ES-I3 (cell line): ENCODE measurements around the gene PSMC3.

Experiments used
- H3K36me3 ChIP-seq: 2 replicates; pipeline ENCODE4 v1.6.1; 2013; ENCODE audit warnings: mild to moderate bottlenecking, low read length, control low read depth, moderate library complexity; ENCODE audit not compliant: insufficient read depth
- H3K4me1 ChIP-seq: 2 replicates; pipeline ENCODE4 v1.6.1; 2013; ENCODE audit warnings: mild to moderate bottlenecking, control low read depth, low read length; ENCODE audit not compliant: insufficient read depth
- H3K9ac ChIP-seq: 2 replicates; pipeline ENCODE4 v1.6.1; 2013; ENCODE audit warnings: low read depth, mild to moderate bottlenecking, low read length, moderate library complexity
- H3K9me3 ChIP-seq: 2 replicates; pipeline ENCODE4 v1.6.1; 2013; ENCODE audit warnings: mild to moderate bottlenecking, low read length, moderate library complexity; ENCODE audit not compliant: control insufficient read depth, insufficient read depth

The PSMC3 gene

DNA sequence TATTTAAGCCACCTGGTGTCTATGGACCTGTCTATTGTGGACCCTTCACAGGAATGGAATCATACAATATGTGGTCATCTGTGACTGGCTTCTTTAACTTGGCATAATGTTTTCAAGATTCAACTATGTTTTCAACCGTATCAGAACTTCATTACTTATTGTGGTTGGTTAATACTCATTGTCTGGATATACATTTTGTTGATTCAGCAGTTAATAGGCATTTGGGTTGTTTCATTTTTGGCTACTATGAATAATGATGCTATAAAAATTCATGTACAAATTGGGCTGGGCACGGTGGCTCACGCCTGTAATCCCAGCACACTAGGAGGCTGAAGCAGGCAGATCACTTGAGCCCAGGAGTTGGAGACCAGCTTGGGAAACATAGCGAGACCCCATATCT lies 25.2 kb upstream of the PSMC3 start:
- no peaks in the 10 kb centered on the region; the same call in 1 of the 2 replicates for H3K4me1 ChIP-seq
- H3K36me3 ChIP-seq: peaks cover 5% of the 10 kb centered on the region; the same call in 1 of the 2 replicates
- no peaks in the 10 kb centered on the region; the same call in 1 of the 2 replicates for H3K9me3 ChIP-seq
- H3K9ac ChIP-seq: no peak overlapping the region

DNA sequence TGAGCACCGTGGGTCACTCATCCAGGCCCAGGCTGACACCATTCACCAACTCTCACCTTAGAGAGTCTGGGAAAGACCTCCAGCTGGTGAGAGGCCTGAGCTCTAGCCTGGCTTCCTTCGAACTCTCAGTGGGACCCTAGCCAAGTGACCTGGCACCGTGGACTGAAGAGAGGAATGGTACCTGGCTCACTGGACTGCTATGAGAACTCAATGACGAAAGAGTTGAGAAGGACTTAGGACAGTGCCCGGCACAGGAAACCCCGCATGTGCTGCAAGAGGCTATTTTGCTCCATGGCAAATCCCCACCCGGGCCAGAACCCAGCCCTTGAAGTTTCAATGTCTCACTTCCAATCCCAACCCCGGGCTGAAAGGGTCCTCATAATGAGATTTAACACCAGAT lies 23.3 kb upstream of the PSMC3 start:
- no peak overlapping the region for H3K9ac ChIP-seq
- peaks cover 5% of the 10 kb centered on the region; the same call in 1 of the 2 replicates for H3K36me3 ChIP-seq
- no peaks in the 10 kb centered on the region; the same call in 1 of the 2 replicates for H3K4me1 ChIP-seq
- no peaks in the 10 kb centered on the region; the same call in 1 of the 2 replicates for H3K9me3 ChIP-seq

DNA sequence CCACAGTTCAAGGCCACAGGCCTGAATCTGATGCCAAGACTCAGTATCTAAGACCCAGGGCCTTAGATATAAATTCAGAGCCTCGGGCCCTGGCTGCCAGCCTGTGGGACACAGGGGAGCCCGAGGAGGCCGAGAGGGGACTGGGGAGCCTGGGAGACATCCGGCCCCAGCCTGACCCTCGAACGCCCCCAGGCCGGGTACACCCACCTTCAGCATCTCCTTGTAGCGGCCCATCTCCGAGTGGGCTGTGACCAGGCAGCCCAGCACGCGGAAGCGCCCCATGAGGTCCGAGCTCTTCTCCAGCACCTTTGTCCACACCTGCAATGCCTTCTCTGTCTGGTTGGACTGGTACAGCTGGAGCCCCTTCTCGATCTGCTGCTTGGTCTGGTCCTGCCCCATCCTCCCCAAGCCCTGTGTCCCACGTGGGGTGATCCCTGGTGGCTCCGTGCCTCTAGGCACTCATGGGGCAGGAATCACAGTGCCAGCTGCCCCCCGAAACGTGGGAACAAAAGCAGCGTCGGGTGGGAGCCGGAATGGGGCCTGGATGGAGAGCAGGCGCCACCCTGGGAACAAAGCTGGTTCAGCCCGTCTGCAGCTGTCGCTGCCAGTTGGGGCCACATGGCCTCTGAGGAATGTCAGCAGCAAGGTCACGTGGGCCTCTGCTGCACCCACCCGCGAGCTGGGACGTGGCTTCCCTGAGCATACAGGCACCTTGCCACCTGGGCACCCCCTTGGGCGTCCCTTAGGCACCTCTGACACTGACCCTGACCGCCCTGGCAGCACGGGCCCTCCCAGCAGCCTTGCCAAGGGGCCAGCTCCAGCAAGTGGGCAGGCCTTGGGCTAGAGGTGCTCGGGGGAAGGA lies 22.6 kb upstream of the PSMC3 start, which contains the start of gene RAPSN:
Gene RAPSN (minus strand): TSS at position 571 of the 862 bp plus-strand sequence. CDS start 172 bp downstream, at position 399.
- H3K9me3 ChIP-seq: no peaks in the 10 kb centered on the region; the same call in 1 of the 2 replicates
- no peak within 1 kb of the TSS for H3K9ac ChIP-seq
- H3K4me1 ChIP-seq: no peaks in the 10 kb centered on the region
- peaks cover 4% of the 10 kb centered on the region; the same call in 1 of the 2 replicates for H3K36me3 ChIP-seq

DNA sequence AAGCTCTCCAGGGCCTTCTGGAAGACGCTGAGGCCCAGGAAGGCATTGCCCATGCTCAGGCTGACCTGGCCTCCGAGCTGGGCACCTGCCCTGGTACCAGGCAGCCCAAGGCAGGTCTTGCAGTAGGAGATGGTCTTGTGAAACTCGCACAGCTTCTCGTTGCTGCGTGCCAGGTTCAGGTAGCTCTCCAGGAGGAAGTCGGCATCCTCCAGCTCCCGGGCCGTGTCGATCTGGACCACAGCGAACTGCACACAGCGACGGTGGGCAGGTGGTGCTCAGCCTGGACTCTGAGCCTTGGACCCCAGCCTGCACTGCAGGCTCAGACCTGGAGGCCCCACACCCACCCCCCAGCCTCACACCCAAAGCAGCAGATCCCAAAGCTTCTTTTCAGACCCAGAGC lies 21.7 kb upstream of the PSMC3 start:
- H3K9me3 ChIP-seq: no peaks in the 10 kb centered on the region; the same call in 1 of the 2 replicates
- no peak overlapping the region for H3K9ac ChIP-seq
- H3K4me1 ChIP-seq: no peaks in the 10 kb centered on the region
- no peaks in the 10 kb centered on the region for H3K36me3 ChIP-seq

DNA sequence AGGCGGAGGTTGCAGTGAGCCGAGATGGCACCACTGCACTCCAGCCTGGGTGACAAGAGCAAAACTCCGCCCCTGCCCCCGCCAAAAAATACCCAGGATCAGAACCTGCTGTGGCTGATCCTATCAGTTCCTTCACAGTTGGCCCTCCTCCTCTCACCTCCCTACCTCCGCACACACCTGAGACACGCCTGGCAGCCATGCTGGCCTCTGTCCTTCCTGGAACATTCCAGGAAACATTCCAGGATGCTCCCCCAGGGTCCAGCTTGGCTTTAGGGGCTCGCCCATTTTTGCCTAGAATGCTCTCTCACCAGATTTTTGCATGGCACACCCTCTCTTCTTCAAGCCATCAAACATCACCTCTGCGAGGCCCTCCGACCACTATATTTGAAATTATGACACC lies 20.6 kb upstream of the PSMC3 start:
- Histone ChIP-seq H3K36me3 (no peaks in the 10 kb centered on the region), H3K9ac (no peak overlapping the region), H3K9me3 (no peaks in the 10 kb centered on the region; the same call in 1 of the 2 replicates)

DNA sequence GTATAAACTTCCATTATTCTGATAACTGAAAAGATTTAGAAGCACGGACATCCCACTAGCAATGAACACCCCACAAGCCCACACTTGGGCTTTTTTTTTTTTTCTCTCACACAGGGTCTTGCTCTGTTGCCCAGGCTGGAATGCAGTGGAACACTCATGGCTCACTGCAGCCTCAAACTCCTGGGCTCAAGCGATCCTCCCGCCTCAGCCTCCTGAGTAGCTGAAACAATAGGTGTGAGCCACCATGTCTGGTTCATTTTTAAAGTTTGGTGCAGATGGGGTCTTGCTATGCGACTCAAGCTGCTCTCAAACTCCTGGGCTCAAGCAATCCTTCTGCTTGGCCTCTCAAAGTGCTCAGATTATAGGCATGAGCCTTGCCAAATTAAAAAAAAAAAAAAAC lies 19.6 kb upstream of the PSMC3 start:
- no peaks in the 10 kb centered on the region for H3K36me3 ChIP-seq
- H3K9ac ChIP-seq: no peak overlapping the region
- H3K9me3 ChIP-seq: no peaks in the 10 kb centered on the region
- H3K4me1 ChIP-seq: no peaks in the 10 kb centered on the region

More for the DNA sequence above, 20.6 kb upstream of the PSMC3 start:
- H3K4me1 ChIP-seq: no peaks in the 10 kb centered on the region

DNA sequence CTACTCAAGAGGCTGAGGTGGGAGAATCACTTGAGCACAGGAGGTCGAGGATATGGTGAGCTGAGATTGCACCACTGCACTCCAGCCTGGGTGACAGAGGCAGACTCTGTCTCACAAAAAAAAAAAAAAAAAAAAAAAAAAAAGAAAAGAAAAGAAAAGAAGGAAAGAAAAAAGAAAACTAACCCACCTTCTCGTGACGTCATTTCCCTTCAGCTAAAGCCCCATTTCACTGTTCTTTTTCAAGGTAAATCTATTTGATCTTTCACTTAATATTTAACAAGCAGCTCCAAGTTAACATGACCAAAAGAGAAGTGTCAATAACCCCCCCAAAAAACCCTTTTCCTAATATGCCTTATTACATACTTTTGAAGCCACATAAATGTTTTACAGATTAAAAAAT lies 17.6 kb upstream of the PSMC3 start:
- H3K9me3 ChIP-seq: no peaks in the 10 kb centered on the region
- no peaks in the 10 kb centered on the region for H3K4me1 ChIP-seq
- no peak overlapping the region for H3K9ac ChIP-seq
- no peaks in the 10 kb centered on the region for H3K36me3 ChIP-seq

DNA sequence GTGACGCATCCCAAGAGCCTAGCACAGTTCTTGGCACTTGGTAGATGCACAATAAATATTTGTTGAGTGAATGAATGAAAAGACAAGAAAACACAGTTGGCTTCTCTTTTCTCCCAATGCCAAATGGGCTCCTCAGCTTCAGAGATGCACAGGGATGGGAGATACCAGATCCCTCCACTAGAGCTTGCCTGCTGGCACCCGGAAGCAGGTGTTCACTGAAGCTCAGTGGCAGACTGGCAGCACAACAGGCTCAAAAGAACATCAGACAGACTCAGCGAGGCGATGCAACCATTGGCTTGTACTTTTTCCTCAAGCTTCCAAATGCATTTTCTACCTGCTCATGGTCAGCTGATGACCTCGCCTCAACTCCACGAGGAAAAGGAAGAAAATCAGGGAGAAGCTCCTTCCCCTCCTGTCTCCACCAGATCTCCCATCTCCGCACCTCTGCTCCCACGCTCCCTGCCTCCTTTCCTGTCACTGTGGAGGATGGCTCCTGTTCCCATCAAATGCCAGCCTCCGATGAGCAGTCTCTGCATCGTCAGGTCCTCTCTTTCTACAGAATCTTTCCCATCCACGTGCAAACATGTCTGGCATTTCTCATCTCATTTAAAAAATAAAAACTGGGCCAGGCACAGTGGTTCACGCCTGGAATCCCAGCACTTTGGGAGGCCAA lies 16.9 kb upstream of the PSMC3 start:
- H3K9me3 ChIP-seq: no peaks in the 10 kb centered on the region
- H3K36me3 ChIP-seq: no peaks in the 10 kb centered on the region
- H3K9ac ChIP-seq: no peak overlapping the region
- no peaks in the 10 kb centered on the region for H3K4me1 ChIP-seq

DNA sequence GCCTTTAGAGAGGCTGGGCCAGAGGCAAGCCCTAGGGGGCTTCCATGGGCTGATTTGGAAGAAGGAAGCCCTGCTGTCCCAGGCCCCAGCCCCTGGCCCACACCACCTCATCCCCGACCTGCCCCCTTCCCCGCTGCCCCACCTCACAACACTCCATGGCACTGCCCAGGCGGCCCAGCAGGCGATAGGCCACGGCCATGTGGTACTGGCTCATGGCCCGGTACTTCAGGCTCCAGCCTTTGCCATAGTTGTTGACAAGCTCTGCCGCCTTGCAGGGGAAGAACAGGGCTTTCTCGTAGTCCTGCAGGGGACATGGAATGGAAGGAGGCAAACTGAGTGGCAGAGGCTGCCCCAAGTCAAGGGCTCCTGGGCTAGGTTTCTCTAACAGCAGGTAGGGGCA lies 16.3 kb upstream of the PSMC3 start:
- no peaks in the 10 kb centered on the region for H3K9me3 ChIP-seq
- no peak overlapping the region for H3K9ac ChIP-seq
- no peaks in the 10 kb centered on the region for H3K4me1 ChIP-seq
- no peaks in the 10 kb centered on the region for H3K36me3 ChIP-seq

DNA sequence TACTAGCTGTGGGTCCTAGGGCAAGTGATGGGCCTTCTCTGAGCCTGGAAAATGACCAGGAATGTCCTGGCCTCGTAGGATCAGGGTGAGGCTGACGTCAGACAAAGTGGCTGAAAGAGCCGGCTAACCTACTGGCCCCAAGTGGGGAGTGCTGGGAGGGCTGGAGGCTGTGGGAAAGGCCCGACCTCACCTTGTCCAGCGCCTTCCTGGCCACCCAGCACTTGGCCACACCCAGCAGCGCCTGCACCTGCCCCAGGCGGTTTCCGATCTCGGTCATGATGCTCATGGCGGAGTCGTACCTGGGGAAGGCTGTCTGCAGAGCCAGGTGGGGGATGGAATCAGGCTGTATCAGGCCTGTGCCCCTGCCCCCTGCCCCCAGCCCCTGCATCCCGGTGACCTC lies 15.2 kb upstream of the PSMC3 start:
- no peaks in the 10 kb centered on the region for H3K9me3 ChIP-seq
- no peaks in the 10 kb centered on the region for H3K4me1 ChIP-seq
- no peaks in the 10 kb centered on the region for H3K36me3 ChIP-seq
- H3K9ac ChIP-seq: no peak overlapping the region

DNA sequence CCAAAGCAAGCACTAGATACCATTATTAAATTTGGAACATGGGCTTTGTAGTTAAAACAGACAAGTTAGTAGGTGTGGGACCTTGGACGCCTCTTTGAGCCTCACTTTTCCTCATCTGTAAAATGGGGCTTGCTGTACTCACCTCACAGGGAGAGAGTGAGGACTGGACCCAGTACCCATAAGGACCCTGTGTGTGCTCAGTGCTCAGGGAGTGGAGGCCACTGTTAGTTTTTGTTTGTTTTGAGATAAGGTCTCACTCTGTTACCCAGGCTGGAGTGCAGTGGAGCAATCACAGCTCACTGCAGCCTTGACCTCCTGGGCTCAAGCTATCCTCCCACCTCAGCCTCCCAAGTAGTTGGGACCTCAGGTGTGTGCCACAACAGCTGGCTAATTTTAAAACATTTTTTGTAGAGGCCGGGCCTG lies 13.8 kb upstream of the PSMC3 start:
- Histone ChIP-seq H3K9me3 (no peaks in the 10 kb centered on the region), H3K4me1 (no peaks in the 10 kb centered on the region), H3K36me3 (no peaks in the 10 kb centered on the region), H3K9ac (no peak overlapping the region)

DNA sequence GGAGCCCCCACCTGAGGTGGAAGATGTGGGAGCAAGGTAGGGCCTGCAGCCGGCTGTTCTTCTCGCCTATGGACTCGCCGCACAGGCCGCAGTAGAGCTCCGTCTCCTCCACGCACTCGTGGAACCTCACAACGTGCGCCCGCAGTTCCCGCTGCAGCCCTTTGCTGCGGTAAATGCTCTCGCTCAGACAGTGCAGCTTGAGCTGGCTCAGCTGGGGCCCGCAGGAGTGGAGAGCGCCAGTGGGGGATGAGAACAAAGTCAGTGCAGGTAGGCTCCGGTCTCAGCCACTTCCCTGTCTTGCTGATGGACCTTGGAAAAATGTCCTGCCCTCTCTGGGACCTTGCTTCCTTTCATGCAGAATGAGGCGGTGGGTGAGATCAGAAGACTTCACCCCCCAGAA lies 12.5 kb upstream of the PSMC3 start:
- Histone ChIP-seq H3K9ac (no peak overlapping the region), H3K4me1 (no peaks in the 10 kb centered on the region), H3K36me3 (no peaks in the 10 kb centered on the region), H3K9me3 (no peaks in the 10 kb centered on the region)

DNA sequence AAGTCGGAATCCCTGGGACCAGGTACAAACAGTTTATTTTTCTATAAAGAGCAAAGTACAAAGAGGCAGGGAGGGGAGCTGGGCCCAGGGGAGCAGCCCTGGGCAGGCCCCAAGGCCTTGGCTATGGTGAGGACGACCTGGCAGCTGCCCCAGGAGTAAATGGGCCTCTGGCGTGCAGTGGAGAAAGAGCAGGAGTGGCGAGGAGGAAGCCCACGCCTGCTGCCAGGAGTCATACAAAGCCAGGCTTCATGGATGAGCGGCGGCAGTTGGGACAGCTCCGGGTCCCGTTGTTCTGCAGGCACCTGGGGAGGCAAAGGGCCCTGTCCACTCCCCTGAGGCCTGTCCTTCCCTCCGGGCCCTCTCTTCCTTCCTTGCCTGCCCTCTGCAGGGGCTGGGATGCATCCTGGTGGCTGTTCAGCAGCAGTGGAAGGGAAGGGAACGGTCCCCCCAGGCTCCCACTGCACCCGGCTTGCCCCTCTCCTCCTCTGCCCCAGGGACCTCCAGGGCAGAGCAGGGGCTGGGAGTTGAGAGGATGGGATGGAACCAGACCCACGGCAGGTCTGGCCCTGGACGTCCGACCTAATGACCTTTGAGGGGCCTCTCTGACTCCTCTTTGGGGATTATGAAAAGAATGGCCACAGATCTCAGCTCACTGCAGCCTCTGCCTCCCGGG lies 11.6 kb upstream of the PSMC3 start:
- Histone ChIP-seq H3K9ac (no peak overlapping the region), H3K36me3 (no peaks in the 10 kb centered on the region), H3K9me3 (no peaks in the 10 kb centered on the region), H3K4me1 (no peaks in the 10 kb centered on the region)

DNA sequence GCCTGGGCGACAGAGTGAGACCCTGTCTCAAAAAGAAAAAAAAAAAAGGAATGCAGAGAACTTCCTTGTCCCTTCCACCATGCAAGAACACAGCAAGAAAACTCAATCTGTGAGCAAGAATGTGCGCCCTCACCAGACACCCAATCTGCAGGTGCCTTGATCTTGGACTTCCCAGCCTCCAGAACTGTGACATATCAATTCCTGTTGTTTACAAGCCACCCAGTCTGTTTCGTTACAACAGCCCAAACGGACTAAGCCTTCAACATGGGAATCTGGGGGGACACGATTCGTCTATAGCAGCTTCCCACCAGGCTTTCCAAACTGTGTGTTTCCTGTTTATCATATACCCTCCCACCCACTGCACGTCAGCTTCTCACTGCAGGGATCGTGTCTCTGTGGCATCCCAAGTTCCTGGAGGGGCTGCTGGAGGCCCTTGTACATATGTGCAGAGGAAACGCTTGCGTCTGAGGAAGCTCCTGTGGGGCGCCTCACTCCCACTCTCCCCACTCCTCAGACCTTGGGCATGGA lies 11.0 kb upstream of the PSMC3 start:
- Histone ChIP-seq H3K9ac (no peak overlapping the region), H3K9me3 (no peaks in the 10 kb centered on the region), H3K36me3 (no peaks in the 10 kb centered on the region), H3K4me1 (no peaks in the 10 kb centered on the region)
